H1 (cell line): ENCODE results near the gene YWHAB.

Source experiments
- POLR2AphosphoS5 ChIP-seq: IDR thresholded peaks from 2 replicates; pipeline ENCODE4 v1.6.1; 2011; ENCODE audit warnings: low read depth, low read length
- TF ChIP-seq, protein P1 (sequence below): IDR thresholded peaks from 2 replicates; pipeline ENCODE4 v1.6.1; 2012; ENCODE audit warnings: inconsistent platforms
- TF ChIP-seq, protein P2 (sequence below), 3 experiments: IDR thresholded peaks; 1 replicate in 2 of 3; 2 replicates in 1 of 3; pipeline versions ENCODE4 v1.5.1 to v1.6.1; 2011; ENCODE audit warnings: low read length in 3 of 3, mild to moderate bottlenecking in 3 of 3, inconsistent platforms in 2 of 3, low read depth in 1 of 3, moderate library complexity in 1 of 3; ENCODE audit not compliant: insufficient read depth in 1 of 3; ENCODE audit errors: control extremely low read depth in 1 of 3

DNA sequence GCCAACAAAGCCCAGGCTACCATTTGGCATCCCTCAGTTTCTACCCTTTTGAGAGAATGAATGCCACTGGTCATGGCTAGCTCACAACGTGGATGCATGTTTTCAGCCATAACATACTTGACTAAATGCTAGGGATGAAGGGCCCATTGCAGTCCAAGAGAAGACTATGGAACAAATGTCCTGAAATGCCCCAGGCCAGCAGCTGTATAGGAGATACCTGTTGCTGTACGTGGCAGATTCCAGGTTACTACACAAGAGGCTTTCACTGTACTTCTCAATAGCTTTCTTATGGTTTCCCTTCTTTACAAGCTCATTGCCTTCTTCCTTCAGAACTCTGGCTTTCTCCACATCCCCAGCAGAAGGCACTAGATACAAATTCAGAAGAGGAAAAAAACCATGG lies 63.0 kb downstream of the YWHAB start:
- TF ChIP-seq, protein P1, sequence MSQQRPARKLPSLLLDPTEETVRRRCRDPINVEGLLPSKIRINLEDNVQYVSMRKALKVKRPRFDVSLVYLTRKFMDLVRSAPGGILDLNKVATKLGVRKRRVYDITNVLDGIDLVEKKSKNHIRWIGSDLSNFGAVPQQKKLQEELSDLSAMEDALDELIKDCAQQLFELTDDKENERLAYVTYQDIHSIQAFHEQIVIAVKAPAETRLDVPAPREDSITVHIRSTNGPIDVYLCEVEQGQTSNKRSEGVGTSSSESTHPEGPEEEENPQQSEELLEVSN = no peak
- TF ChIP-seq, protein P2, sequence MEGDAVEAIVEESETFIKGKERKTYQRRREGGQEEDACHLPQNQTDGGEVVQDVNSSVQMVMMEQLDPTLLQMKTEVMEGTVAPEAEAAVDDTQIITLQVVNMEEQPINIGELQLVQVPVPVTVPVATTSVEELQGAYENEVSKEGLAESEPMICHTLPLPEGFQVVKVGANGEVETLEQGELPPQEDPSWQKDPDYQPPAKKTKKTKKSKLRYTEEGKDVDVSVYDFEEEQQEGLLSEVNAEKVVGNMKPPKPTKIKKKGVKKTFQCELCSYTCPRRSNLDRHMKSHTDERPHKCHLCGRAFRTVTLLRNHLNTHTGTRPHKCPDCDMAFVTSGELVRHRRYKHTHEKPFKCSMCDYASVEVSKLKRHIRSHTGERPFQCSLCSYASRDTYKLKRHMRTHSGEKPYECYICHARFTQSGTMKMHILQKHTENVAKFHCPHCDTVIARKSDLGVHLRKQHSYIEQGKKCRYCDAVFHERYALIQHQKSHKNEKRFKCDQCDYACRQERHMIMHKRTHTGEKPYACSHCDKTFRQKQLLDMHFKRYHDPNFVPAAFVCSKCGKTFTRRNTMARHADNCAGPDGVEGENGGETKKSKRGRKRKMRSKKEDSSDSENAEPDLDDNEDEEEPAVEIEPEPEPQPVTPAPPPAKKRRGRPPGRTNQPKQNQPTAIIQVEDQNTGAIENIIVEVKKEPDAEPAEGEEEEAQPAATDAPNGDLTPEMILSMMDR (IDR thresholded peaks at IDR 0.05; ENCODE audit: control extremely low read depth in 1 of 3, insufficient read depth in 1 of 3, low read depth in 1 of 3, low read length in 3 of 3) = no peak
- no peak for TF ChIP-seq POLR2AphosphoS5
